T47D (cell line): ENCODE measurements around the gene BEND6.
A peak's percentile ranks its signal among the peaks of the same experiment; 100 is the strongest.

ENCODE experiments used
- DNase-seq, 2 experiments: peaks; one replicate each; pipeline versions ENCODE4 v3.0.0 to v3.0.0-alpha.2; 2011 to 2012; ENCODE audit warnings: low read depth in 1 of 2, low spot score in 1 of 2
- JUND ChIP-seq: IDR thresholded peaks from 2 replicates; pipeline ENCODE4 v1.6.1; 2012; ENCODE audit warnings: low read depth
- in situ Hi-C: cut with HindIII; loops from 2 replicates; pipeline ENCODE4 v1.10.0; 2016; ENCODE audit warnings: low sequenced_read_pairs, low pct_unique_long_range_greater_than_20kb

BEND6 gene, protein sequence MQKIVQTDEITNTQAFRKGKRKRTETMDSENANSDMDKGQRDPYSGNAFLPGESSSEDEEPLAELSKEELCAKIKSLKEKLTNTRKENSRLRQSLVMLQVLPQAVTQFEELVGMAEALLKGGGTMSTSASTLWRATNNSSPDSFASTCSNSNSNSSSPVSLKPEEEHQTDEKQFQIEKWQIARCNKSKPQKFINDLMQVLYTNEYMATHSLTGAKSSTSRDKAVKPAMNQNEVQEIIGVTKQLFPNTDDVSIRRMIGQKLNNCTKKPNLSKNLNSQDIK

DNA sequence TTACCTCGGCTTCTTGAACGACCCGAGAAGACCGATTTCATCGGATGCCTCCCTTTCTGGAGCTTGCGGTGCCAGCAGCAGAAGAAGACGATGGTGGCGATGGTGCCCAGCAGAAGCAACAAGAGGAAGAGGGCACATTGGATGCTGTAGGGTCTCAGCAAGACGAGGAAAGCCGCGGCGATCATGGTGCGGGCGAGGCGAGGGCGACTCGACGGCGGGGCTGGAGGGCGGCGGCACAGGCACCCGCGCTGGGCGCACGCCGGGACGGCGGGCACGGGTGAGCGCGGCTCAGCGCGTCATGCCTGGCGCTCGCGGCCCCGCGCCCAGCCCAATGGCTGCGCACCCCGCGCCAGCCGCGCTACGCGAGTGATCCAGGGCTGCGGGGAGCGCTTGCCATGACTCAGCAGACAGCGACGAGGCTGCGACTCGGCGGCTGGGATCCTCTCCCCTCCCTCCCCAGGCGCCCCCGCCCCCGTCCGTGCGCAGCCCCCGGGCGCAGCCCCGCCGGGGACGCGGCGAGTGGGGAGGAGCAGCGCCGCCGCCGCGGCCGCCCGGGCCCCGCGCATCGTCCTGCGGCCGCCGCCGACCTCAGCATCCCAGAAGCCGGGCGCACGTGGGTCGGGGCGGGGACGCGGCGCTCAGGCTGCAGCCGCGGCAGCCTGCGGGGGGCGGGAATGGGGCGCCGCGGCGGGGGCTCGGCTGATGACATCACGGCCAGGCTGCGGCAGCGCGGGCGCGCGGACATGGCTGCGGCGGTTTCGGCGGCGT, at the start of gene BEND6:
TSS of gene BEND6 (plus strand) at position 705 of the 768 bp plus-strand sequence. CDS start 26,704 bp downstream, outside the sequence.
- DNase-seq, result peak; percentile 9 to 48
- in situ Hi-C loops, result no loop called here
- no peak for TF ChIP-seq JUND

DNA sequence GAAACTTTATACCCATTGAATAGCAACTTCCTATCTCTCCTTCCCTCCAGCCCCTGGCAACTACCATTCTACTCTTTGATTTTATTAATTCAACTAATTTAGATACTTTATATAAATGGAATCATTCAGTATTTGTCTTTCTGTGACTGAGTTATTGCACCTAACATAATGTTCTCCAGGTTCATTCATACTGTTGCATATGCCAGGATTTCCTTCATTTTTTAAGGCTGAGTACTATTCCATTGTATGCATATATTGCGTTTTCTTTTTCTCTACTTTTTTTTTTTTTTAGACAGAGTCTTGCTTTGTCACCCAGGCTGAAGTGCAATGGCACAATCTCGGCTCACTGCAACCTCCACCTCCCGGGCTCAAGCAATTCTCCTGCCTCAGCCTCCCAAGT, 49.5 kb upstream of the BEND6 start:
- TF ChIP-seq JUND, result no peak
- in situ Hi-C loops, result no loop called here
- DNase-seq, result no peak

DNA sequence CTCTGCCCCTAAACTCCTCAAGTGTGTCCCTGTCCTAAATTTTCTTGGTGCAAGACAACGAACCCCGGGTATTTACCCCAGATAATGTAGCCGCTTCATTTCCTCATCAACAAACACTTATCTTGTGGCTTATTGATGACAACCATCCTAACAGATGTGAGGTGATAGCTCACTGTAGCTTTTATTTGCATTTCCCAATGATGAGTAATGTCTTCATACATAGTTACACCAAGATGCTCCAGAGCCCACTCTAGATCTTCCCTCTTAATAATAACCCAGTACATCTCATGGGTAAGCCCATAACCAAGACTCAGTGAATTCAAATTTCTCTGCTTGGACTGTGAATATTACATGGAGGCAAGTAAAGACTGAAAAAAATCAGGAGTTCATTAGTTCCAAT, 48.2 kb upstream of the BEND6 start:
- in situ Hi-C loops, result no loop called here

DNA sequence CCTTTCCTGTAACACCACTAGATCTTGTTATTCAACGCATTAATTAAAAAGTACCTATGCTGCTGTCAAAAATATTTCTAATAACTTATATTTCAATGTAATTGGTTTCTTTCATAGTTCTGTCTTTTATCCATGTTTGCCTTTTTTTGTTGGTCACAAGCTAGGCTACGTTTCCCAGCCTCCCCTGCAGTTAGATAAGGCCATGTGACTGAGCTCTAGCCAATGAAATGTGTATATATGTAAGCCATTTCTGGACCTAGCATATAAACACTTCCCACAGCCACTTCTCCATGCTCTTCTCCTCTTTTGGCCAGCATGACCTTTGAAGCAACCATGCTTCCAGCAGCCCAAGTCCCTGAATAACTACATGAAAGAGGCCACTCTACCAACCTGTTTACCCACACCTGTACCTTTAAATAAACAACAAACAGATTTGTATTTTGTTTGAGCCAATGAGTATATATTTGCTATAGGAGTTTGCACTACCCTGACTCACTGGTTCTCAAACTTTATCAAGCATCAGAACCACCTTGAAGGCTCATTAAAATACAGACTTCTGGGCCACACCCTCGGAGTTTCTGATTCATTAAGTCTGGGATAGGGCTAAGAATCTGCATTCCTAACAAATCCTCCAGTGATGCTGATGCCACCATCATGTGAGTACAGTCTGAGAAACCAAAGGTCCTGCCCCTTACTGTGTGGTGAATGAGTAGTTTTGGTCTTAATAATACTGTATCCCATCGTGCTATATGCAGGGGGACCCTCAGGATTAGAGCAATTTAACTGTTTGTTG, 45.6 kb upstream of the BEND6 start:
- in situ Hi-C loops, result no loop called here
- peak in 1 of 2 experiments; percentile 17 for DNase-seq
- no peak for TF ChIP-seq JUND

More for the DNA sequence above, 48.2 kb upstream of the BEND6 start:
- TF ChIP-seq JUND, result no peak
- no peak for DNase-seq

DNA sequence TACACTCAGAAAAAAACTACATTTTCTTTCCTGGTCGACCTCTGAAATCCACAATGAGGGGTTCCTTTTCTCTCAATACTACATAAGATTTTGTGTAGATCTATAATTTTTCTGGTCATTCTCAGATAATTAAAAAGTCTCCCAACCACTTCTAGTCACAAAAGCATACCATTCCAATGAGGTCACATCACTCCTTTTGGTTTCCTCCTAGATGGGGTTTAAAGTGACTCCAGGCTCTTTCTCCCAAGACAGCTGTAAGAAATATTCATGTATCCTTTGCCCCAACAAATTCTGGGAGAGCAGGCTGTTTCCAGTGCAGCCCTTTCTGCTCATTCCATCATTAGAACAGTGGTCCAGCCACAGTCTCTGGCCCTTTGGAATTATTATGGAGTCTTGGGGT, 43.1 kb upstream of the BEND6 start:
- no peak for DNase-seq
- TF ChIP-seq JUND, result no peak
- in situ Hi-C loops, result no loop called here

DNA sequence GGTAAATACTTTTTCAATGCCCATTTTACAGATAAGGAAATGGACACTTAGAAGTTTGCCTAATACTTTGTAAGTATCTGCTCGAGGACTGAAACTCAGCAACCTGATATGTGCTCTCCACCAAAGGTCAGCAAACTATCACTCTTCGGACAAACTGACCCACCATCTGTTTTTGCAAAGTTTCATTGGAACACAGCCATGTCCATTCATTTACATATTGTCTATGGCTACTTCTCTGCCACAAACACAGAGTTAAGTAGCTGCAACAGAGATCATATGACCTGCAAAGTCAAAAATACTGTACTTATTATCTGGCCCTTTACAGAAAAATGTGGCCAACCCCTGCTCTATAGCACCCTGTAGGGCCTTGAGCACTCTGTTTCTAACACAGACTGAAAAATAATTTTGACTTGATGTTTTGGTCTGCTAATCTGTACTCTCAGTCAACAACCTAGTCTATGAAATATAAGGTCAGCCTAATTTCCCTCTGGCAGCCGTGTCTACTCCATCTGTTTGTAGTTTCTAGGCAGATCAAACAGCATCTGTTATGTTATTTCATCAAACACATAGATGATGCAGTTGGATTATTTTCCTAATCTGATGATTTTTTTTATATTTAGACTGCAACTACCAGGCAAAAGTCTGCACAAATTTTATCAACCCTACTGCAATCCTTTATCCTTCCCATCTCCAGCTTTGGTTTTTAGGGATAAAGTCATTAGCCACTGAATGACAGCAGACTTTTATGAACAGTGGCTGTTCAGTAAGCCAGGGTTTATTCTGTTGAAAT, 41.4 kb upstream of the BEND6 start:
- no peak for TF ChIP-seq JUND
- in situ Hi-C loops, result no loop called here

DNA sequence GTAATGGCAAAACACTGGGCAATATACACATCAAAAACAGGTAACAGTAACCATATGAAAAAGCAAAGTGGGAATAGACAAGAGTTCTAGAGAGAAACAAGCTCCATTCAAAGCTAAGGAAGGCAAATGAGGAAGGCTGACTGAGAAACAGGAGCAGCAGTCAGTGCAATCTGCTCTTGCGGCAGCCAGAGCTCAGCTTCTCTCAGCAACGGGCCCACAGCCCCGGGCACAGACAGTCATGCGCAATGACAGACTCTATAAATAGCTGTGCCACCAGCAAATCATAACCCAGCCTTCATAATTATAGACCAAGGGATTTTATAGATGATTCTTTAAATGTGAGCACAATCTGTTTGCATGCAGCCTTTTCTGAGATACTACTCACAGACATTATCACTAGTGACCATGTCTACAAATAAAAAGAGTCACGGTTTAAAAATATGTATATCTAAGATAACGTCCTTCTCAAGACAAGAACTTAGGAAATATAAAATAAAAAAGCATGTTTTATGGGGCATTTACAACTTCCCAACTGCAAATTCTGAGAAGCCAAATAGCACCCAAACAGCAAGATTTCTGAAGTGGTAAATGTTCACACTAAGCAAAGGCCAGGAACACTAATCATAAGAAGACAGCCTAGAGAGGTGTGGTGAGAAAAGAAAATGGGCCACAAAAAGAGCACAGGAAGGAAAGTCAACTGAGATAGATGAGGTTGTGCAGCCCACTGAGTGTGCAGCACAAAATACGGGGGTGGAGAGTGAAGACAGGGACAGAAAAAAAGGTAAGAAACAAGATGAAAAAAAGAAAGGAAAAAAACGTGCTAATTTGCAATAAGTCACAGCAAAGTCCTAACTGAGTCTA, 39.9 kb upstream of the BEND6 start:
- DNase-seq, result peak in 1 of 2 experiments; percentile 9
- in situ Hi-C loops, result no loop called here

More for the DNA sequence above, 41.4 kb upstream of the BEND6 start:
- DNase-seq, result no peak

DNA sequence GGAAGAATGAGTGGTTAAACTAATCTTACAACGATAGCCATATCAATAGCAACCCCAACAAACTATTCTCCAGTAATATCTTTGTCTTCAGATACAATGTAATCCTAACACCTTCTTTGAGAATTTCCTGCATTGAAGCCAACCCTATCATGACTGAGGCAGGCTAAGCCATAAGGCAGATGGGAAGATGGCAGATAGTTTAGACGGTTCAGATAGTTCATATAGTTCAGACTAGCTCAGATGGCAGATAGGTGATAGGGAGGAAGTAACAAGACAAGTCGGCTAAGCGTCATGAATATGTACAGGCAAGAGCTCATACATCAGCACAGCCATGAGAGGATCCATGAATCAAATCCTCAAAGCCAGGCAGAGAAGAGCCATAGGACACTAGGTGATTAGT, 39.1 kb upstream of the BEND6 start:
- in situ Hi-C loops, result no loop called here
- no peak for TF ChIP-seq JUND
- DNase-seq, result no peak

More for the DNA sequence above, 39.9 kb upstream of the BEND6 start:
- TF ChIP-seq JUND, result no peak

DNA sequence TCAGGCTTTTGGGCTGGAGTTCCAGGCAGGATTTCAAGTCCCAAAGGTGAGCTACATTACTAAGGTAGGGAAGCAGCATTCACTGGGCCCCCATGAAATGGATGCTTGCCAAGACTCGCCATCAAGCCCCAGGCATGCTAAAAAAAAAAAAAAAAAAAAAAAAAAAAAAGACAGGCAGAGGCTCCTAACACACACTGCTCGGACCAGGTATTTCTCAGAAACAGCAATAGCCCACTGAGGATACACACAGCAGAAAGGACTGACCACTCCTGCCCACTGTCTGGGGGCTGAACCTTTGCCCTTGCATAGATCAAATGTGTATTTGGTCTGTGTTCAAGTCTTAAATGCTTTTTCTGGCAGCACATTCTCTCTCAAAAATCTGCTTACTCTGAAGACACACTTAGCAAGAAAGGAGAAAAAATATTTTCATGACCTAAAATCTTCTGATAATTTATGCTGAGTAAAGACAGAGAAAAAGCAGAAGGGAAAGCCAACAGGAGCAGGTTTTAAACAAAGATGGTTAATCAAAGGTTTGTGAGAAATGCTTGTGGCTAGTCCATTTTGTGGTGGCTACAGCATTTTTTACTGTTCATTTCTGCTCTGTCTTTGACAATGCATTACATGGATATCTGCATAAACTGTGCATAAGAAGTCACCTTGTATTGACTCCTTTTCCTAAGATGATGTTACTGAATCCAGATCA, 37.9 kb upstream of the BEND6 start:
- DNase-seq, result no peak
- TF ChIP-seq JUND, result no peak
- in situ Hi-C loops, result no loop called here

DNA sequence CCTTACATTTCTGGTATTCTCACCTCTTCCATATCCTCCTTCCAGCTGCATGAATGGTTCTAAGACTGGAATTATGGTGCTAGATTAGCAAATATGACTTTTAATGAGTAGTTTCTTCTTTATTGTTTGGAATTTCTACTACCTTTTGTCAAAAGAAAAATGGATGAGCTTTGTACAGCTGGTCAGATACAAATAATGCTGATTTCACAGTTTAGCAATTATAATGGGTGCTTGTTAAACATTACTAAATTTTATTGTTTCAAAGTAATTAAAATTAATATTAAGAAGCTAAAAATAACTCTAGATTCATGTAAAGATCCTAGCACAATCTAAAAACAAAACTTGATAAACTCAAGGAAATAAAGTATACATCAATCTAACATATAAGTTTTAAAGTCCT, 32.3 kb upstream of the BEND6 start:
- DNase-seq, result no peak
- no peak for TF ChIP-seq JUND
- in situ Hi-C loops, result no loop called here

DNA sequence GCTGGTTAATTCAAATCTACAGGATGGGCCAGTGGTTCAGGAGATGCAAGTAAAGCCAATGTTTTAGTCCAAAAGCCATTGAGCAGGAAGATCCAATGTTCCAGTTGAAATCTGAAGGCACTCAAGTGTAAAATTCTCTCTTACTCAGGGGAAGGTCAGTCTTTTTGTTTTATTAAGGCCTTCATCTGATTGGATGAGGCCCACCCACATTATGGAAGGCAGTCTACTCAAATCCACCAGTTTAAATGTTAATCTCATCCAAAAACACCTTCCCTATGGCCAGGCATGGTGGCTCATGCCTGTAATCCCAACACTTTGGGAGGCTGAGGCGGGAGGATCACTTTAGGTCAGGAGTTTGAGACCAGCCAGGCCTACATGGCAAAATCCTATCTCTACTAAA, 31.3 kb upstream of the BEND6 start:
- TF ChIP-seq JUND, result no peak
- no peak for DNase-seq
- in situ Hi-C loops, result no loop called here
